HG03520 (cell line): ENCODE data around the gene MACROD1.

Source experiments
- ATAC-seq: cut with Tn5 transposase; IDR thresholded peaks from one replicate; pipeline ENCODE4 v1.9.1; 2021; ENCODE audit warnings: mild to moderate bottlenecking, moderate library complexity; ENCODE audit not compliant: unreplicated experiment

MACROD1 gene

DNA sequence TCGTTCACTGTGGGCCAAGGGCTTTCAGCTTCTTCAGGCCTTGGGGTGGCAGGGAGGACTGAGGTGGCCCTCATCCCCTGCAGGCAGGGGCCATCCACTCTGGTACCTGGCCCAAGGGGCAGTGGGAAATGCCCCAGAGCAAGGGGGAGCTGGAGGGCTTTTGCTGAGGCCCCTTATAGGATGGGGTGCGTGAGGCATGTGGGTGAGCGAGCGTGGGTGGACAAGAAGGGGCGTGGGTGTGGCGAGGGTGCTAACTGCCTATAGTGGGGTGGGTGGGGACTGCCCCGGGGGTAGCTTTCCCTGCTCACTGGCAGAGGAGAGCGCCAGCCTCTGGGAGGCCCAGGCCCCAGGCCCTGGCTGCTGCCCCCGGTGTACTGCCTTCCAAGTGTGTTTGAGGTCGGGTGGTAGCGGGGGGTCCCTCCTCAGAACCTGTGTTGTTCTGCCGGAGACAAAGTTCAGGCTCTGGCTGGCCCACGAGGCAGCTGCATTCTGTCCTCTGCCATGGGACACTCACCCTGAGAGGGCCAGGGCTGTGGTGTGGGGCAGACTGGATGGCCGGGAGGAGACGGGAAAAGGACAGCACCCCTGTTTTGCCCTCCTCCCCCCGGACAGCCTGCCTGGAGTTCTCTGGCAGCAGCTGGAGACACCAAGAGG, 126.8 kb downstream of the MACROD1 start:
- no peak for ATAC-seq

DNA sequence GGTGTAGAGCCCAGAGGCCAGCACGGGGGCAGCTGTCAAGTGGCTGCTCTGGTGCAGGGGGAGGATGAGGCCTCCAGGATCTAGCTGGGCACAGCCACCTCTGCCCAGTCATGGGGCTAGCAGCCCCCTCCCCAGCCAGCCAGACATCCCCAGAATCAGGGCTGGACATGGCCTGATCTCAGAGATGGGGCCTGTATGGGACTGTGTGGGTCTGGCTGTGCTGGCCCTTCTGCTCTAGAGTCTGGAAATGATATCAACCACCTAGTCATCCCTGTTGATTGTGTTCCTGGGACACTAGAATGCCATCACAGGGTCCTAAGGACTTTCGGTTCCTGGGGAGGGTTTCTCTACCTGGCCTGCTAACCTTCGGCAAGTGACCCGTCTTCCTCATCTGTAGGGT, 127.4 kb downstream of the MACROD1 start:
- no peak for ATAC-seq

DNA sequence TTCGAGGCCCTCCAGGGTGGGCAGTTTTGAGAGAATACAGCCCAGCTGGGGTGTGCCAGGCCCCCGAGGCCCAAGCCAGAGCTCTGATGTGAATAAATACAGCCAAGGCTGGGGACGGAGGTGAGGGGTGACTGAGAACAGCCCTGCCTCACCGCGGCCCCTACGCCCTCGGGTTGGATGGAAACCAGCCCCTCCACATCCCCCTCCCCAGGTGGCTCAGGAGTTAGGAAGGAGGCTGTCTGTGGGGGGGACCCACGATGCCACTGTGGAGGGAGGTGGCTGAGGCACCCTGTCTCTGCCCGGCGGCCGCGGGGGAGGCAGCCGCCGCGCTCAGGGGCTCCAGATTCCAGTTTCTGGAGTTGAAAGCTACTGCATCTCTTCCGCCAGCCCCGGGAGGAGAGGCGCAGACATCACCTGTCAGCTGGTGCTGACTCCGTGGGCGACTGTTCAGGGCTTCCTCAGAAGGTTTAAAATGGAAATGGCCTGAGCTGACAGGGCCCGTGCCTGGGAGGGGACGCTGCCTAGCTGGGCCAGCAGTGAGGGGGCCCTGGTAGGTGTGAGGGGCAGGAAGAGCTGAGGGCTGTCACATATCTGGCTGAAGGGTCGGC, 128.8 kb downstream of the MACROD1 start:
- no peak for ATAC-seq

DNA sequence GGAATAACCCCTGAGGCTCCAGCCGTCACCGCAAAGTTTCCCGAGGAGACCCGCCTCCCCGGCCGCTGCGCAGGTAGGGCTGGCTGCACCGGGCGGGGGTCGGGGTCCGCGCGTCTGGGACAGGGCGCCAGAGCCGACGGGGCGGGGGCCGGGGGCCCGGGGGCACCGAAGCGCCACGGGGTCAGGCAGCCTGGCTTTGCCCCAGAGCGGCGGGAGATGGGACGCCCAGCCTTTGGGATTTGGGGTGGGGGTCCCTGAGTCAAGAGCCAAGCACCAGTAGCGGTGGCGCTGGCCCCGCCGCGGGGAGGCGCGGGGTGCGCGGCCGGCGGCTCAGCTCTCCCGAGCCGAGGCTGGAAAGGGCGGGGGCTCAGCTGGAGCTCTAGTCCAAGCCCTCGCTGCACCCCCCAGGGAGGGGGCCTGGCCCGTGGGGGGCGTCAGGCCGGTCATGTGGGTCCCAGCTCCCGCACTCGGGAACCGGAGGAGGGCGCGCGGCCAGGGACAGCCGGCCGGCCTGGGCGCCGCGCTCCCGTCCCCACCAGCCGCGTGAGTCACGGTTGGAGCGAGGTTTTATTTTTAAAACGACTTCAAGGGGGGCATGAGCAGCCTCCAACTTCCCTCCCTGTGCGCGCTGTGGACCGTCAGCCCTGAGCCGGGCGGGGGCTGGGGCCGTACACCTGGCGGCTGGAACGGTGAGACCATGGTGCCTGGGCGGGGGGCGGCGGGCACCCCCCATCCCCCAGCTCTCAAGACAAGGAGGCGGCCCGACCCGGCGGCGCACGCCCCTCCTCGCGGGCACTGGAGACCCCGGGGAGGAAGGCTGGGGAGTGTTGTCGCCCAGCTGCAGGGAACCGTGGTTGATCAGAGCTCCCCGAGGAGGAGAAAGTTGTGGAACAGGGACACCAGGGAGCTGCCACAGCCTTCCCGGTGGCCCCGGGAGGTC, 129.6 kb downstream of the MACROD1 start:
- no peak for ATAC-seq

DNA sequence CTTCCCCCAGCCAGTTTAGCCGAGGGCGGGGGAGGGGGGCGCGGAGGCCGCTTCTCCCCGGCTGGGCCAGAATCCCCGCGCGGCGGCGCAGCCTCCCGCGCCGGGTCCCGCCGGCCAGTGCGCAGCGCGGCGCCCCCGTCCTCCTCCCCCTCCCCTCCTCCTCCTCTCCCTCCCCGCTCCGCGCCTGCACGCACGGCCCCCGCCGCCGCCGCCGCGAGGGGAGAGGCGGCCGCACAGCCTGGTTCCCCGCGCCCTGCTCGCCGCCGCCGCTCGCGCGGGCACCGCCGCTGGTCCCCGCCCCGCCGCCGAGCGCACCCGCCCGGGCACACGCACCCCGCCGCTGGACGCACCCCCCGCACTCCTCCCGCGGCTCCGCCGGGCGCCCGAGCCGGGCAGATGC, 130.3 kb downstream of the MACROD1 start, which contains the start of gene FLRT1:
FLRT1 (plus strand) TSS at position 356 of the 400 bp plus-strand sequence. CDS start 80,337 bp downstream, outside the sequence.
- no peak for ATAC-seq

DNA sequence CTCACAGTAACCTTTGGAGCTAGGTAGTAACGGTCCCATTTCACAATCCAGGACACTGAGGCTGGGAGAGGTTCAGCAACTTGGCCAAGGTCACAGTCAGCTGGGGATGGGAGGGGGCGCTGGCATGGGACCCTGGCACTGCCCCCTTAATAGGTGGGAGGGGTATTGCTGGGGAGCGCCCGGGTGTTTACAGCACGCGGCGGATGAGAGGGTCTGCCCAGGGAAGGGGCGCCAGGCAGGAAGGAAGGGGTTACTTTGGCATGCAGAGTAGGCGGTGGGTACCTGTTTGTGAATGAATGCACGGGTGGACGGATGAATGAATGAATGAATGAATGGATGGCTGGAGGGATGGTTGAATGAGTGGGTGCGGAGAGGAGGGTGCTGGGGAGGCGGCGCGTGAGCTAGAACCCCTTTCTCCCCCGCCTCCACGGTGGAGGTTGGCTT, 130.8 kb downstream of the MACROD1 start:
- ATAC-seq, result no peak

DNA sequence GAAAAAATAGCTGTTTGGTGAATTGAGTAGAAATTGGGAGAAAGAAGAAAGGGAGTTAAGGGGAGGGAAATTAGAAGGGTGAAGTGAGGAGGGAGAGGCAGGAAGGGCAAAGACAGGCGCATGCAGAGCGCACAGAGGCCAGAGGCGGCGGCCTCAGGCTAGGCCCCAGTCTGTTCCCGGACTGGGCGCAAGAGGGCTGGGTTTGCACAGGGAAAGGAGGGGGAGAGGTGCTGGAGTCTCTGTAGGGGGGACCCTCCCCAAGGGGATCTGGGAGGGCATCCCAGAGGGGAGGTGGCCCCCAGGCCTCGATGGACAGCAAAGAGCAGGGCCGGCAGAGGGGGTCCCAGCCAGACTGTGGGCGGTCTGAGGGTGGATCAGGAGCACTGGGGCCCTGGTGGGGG, 131.5 kb downstream of the MACROD1 start:
- ATAC-seq, result no peak

DNA sequence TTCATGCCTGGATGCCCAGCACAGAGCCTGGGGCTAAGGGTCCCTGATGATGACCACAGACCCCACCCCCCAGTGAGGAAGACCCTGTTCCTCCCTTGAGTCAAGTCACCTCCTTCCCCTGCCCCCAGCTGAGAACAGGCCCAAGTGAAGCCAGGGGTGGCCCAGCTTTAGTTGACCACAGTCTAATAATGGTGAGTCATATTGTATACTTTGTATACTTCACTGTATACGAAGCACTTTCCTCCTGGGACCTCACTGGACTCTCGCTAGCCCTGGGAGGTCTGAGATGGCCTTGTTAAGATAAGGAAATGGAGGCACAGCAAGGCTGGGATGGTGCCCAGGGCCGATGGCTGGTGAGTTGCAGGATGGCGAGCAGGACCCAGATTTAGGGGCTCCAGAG, 133.9 kb downstream of the MACROD1 start:
- no peak for ATAC-seq

DNA sequence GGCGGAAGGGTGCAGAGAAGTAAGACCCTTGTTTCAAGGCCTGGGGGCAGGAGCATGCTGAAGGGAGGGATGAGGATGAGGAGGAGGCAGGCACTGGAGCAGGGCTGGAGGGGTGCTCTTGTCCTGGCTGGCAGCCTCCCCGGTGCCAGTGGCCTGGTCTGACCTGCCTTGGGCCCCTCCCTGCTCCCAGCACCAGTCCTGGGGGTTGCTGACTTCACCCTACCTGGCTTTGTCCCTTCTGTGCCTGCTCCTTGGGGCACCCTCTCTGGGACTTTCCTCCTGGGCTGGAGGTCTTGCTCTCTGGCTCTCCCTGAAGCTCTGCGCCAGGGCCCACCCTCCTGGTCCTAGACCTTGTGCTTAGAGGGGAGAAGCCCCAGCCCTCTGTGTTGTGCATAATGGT, 134.9 kb downstream of the MACROD1 start:
- no peak for ATAC-seq

DNA sequence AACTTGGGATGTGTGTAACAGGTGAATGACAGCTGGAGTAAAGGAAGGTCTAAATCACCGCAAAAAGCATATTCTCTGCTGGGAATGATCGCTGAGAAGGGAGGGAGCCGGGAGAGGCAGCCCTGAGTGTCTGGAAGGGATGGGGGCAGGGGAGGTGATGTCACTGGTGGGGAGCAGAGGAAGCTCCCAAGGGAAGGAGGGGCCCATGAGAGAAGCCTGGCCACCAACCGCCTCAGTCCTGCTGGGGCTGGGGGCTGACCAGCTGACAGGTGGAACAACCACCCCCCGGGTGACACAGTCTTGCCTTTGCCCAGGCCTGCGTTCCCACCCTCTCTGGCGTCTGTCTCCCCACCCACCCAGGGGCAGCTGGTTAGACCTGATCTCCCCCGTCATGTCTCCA, 136.1 kb downstream of the MACROD1 start:
- no peak for ATAC-seq

DNA sequence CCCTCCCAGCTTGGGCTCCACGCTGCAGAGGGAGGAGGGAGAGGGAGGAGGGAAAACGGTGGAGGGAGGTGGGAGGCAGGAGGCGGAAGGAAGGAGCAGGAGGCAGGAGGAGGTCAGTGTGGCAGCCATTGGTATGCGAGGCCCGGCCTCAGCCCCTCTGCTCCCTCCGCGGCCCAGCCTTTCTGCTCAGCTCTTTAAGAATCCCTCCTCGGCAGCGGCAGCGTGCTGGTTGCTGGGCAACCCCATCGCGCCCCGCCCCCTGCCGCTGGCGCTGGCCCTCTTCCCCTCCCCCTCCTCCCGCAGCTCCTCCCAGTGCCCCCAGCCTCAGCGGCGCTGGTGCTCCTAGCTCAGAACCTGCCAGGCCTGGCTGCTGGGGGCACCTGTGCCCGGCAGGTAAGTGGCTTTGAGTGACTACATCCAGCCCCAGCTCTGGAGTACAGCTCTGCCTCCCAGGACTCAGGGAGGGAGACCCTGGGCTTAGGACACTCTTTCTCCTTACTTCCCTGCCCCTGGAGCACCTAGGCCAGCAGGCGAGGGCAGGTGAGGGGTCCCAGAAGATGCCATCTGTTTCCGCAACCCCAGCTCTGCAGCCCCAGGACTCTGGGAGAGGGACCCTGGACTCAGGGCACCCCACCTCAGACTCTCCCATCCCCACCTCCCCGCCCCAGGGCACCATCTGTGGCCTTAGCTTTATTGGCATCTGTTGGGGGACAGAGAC, 137.4 kb downstream of the MACROD1 start:
- no peak for ATAC-seq

DNA sequence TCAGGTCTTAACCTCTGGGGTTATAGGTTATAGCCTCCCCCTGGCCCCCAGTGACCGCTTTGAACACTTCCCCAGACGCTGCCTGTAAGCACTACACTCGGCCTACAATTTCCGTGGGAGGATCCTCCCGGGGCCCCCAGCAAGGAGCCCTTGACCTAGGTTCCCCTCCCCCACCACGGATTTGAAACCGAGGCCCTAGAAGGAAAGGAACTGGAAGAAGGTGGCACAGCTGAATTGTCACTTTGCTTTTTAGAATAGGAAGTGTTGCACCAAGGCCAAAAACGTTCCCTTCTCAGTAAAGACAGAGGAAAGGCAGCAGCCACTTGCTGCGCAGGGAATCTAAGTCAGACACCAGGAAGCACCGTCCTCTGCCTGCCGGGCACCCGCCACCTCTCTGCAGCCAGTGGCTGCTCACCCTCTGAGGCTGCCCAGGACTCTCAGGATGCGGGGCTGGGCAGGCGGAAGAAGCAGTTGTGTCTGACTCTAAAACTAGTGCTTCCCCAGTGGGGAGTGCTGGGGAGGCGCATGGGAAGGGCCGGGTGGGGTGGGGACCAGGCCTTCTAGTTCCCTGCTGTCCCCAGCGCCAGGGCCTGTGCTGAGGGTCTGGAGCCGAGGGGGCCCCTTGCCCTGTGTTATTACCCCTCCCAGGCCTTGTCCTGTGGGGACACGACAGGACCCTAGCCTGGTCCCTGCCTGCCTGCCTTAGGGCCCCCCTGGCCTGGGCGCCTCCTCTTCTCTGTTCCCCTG, 138.1 kb downstream of the MACROD1 start:
- no peak for ATAC-seq

DNA sequence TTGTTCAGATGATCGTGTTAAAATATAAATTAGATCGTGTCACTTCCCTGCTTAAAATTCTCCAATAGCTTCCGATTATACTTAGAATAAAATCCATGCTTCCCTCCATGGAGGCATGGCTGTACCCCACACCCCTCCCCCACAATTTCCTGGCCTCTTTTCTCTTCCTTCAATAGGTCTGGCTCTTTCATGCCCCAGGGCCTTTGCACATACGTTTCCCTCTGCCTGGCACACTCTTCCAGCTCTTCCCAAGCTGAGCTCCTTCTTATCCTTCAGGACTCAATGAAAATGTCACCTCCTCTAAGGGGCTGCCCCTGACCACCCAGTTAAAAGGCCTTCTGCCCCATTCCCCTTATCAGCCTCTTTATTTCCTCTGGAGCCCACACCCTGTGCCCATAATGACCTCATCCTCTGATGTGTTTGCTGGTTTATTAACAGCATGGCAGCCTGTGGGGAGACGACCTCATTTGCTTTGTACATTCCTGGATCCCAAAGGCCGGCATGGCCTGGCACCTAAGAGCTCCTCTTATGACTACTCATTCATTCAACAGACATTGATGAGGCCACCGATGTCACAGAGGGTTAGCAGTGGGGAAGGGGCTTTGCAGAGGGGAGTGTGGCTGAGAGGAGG, 139.2 kb downstream of the MACROD1 start:
- ATAC-seq, result no peak

DNA sequence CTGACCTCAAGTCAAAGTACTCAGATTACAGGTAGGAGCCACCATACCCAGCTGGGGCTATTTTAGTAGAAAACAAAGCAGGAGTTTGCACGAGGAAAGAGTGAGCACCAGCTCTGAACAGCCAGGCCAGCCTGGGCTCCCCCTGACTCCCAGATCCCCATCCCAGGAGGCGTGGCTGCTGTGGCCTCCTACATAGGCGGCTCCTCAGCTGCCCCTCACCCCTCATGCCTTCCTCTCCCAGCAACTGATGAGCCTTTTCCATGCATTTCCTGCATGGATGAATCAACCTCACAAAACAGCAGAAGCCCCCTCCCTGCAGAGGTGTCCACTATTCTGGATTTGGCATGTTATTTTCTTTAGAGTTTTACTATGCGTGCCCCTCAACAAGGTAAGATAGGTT, 140.7 kb downstream of the MACROD1 start:
- ATAC-seq, result no peak

DNA sequence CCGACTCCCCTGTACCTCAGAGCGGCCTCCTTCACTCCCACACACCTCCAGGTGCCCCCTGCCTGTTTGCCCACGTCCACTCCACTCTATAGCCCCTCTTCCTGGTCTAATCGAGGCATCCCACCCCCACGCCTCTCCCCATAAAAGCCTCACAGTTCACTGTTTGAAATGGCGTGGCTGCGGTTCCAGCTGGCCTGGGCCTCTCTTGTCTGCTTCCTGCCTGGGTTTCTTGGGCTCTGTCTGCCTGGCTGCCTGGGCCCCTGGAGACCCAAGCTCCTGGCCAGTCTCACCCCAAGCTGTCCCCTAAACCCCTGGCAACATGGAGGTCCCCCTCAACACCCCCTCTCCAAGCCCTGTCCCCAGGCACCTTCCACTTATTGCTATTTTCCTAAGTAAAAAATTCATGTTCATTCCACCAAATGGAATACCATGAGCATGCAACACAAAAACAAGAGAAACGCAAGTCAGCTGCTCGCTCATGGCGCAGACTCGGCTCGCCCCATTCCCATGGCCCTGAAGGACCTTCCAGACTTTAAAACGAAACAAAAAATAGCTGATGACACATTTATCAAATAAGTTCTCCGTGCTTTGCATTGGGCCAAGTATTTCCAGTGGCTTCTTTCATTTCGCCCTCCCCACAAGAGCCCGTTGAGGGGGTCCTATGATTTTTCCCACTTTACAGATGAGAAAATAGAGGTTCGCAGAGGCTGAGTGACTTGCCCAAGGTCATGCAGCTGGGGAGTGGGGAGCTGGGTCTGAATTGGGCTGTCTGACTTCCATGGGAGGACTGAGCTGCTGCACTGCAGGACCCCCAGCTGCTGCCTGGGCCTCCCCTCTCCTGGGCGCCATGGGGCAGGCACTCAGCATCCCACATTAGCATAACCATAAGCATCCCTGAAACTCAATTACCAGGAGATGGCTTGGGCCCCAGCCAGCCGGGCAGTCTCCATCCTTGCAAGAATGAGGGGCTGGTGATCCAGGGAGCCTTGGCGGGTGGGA, 141.9 kb downstream of the MACROD1 start:
- ATAC-seq, result no peak

DNA sequence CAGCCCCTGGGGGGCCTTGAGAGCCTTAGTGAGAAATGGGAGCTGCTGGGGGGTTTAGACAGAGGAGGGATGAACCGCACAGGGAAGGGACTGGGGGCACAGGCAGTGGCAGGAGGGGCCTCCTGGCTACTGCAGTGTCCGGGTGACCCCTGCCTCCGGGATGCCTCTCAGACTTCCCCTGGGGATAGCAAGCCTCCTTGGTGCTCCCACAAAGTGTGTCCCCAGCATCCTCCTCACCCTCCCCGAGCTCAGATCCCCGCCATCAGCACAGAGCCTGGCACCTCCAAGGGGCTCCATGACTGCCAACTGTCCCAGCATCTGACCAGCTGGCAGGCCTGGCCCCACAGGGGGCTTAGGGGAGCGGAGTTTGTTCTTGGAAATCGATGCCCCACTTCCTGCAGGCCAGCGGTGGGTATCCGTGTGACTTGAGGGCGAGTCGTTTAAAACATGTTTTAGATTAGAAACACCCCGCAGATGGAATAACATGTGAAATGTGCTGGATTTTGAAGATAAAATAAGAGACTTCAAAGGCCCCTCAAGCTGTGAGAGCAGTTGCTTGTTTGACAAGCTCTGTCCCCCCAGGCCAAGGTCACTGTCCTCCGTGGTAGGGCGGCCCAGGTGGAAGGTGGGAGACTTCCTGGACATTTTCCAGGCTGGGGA, 143.7 kb downstream of the MACROD1 start:
- ATAC-seq, result no peak

DNA sequence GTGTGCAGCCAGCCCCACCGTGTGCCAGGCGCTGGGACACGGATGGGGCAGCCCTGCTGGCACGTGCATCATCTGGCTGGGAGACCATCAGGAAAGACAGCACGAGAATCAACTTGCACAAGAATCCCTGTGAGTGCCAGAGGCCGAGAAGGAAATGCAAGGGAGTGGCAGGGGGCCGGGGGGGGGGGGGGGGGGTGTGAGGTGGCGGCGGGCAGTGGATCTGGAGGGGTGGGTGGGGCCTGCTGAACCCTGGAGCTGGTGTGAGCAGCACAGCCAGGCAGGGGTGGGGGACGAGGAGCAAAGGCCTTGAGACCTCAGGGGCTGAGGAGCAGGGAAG, 144.2 kb downstream of the MACROD1 start:
- no peak for ATAC-seq
